Panc1 (cell line): ENCODE measurements around the gene SEL1L2. TPM values are rescaled to one million over a fixed set of nuclear protein-coding genes. Genes with fewer than 3 reads are reported as not detected.

Source experiments
- ATAC-seq: fragments of 200-7000 bp; cut with Tn5 transposase; 2 replicates; pipeline ENCODE4 v1.9.1; 2020; ENCODE audit warnings: mild to moderate bottlenecking, moderate library complexity
- BruUV-seq: library from RNA; stranded (reverse); fragments of 400-500 nt; replicated peaks from 2 replicates; lab custom pipeline; 2021; lab: Mats Ljungman, UMichigan
- CTCF ChIA-PET: fragments of 300-600 bp; sonication (Branson Sonifier 250); formaldehyde crosslinking; loops from one replicate; lab custom pipeline; 2022; ENCODE audit warnings: antibody characterized with exemption; lab: Charles Lee
- POLR2A ChIA-PET: fragments of 300-600 bp; sonication (Branson Sonifier 250); formaldehyde crosslinking; loops from one replicate; lab custom pipeline; 2022; ENCODE audit warnings: antibody characterized with exemption; lab: Charles Lee
- DNase-seq: peaks from one replicate; pipeline ENCODE4 v3.0.0-alpha.2; 2010; ENCODE audit warnings: low read depth, low spot score
- H3K27ac ChIP-seq: 2 replicates; pipeline ENCODE4 v1.5.1; 2011; ENCODE audit warnings: mild to moderate bottlenecking, low read length, inconsistent platforms
- H3K27me3 ChIP-seq: fragments of 200-500 bp; sonication (Bioruptor generic); 2 replicates; pipeline ENCODE4 v1.6.0; 2014; ENCODE audit warnings: low read length, inconsistent platforms; ENCODE audit not compliant: control insufficient read depth, insufficient read depth
- H3K36me3 ChIP-seq: fragments of 200-500 bp; sonication (Bioruptor generic); 2 replicates; pipeline ENCODE4 v1.5.1; 2014; ENCODE audit warnings: inconsistent platforms, mild to moderate bottlenecking, low read length, moderate library complexity; ENCODE audit not compliant: control insufficient read depth, insufficient read depth
- H3K4me1 ChIP-seq: 2 replicates; pipeline ENCODE4 v1.5.1; 2011; ENCODE audit warnings: inconsistent platforms, mild to moderate bottlenecking, low read length, moderate library complexity; ENCODE audit not compliant: control insufficient read depth, insufficient read depth
- H3K4me3 ChIP-seq, 2 experiments: 2 replicates each; pipeline ENCODE4 v1.5.1; 2011 to 2012; ENCODE audit warnings: low read depth in 2 of 2, low read length in 2 of 2, mild to moderate bottlenecking in 2 of 2, inconsistent platforms in 1 of 2, moderate library complexity in 1 of 2
- H3K9me3 ChIP-seq: fragments of 200-500 bp; sonication (Bioruptor generic); 2 replicates; pipeline ENCODE4 v1.5.1; 2014; ENCODE audit warnings: low read depth, mild to moderate bottlenecking, inconsistent platforms, low read length, moderate library complexity; ENCODE audit not compliant: control insufficient read depth, insufficient read depth
- POLR2AphosphoS5 ChIP-seq: IDR thresholded peaks from 2 replicates; pipeline ENCODE4 v1.6.1; 2012; ENCODE audit warnings: mild to moderate bottlenecking, low read depth, low read length, moderate library complexity
- SIN3A ChIP-seq: IDR thresholded peaks from 2 replicates; pipeline ENCODE4 v1.6.1; 2012; ENCODE audit warnings: low read depth, mild to moderate bottlenecking, low read length, moderate library complexity, borderline replicate concordance; ENCODE audit not compliant: insufficient read depth
- TCF7L2 ChIP-seq: IDR thresholded peaks from 2 replicates; pipeline ENCODE4 v1.6.1; 2011; ENCODE audit warnings: mild to moderate bottlenecking, low read depth, low read length, inconsistent platforms
- in situ Hi-C: cut with HindIII; loops from 2 replicates; pipeline ENCODE4 v1.10.0; 2016; ENCODE audit warnings: low sequenced_read_pairs, low pct_unique_long_range_greater_than_20kb
- intact Hi-C: fragments of 100-400 bp; cut with micrococcal nuclease; formaldehyde crosslinking; loops from one replicate; pipeline ENCODE4 v1.10.0; 2022; ENCODE audit not compliant: unreplicated experiment
- total RNA-seq: library from RNA; stranded (reverse); gene quantifications from one replicate; pipeline ENCODE4 v1.2.1, GENCODE V29; 2021; ENCODE audit not compliant: unreplicated experiment
- TF ChIP-seq, protein P1 (sequence below): fragments of 450-650 bp; IDR thresholded peaks from 2 replicates; pipeline ENCODE4 v1.5.1; 2017; ENCODE audit warnings: mild to moderate bottlenecking
- TF ChIP-seq, protein P2 (sequence below), 2 experiments: IDR thresholded peaks; 2 replicates each; pipeline ENCODE4 v1.6.1; 2011 to 2012; ENCODE audit warnings: low read depth in 2 of 2, control low read depth in 1 of 2, low read length in 1 of 2, mild to moderate bottlenecking in 1 of 2, moderate library complexity in 1 of 2; ENCODE audit not compliant: insufficient read depth in 1 of 2

Gene SEL1L2
- total RNA-seq, 1 experiment from 2014 or later = not detected

DNA sequence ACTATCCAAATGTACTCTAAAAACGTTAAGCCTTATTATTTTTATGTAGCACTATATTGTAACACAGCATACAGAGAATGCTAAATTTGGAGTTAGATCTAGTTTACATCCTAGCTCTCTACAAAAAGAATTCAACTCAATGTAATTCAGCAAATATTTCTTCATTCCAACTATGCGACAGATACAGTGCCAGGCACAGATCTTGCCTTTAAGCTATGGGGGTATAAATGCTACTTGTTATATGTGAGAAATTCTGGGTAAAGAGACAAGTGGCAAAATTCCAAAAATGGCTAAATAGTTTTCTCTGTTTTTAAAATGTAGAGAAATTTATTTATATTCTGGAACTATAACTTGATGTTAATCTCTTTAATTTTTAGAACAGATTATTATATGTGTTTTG is 63.2 kb downstream of the SEL1L2 start:
- TF ChIP-seq, protein P1, sequence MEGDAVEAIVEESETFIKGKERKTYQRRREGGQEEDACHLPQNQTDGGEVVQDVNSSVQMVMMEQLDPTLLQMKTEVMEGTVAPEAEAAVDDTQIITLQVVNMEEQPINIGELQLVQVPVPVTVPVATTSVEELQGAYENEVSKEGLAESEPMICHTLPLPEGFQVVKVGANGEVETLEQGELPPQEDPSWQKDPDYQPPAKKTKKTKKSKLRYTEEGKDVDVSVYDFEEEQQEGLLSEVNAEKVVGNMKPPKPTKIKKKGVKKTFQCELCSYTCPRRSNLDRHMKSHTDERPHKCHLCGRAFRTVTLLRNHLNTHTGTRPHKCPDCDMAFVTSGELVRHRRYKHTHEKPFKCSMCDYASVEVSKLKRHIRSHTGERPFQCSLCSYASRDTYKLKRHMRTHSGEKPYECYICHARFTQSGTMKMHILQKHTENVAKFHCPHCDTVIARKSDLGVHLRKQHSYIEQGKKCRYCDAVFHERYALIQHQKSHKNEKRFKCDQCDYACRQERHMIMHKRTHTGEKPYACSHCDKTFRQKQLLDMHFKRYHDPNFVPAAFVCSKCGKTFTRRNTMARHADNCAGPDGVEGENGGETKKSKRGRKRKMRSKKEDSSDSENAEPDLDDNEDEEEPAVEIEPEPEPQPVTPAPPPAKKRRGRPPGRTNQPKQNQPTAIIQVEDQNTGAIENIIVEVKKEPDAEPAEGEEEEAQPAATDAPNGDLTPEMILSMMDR = no peak
- TF ChIP-seq POLR2AphosphoS5 = no peak
- TF ChIP-seq, protein P2, sequence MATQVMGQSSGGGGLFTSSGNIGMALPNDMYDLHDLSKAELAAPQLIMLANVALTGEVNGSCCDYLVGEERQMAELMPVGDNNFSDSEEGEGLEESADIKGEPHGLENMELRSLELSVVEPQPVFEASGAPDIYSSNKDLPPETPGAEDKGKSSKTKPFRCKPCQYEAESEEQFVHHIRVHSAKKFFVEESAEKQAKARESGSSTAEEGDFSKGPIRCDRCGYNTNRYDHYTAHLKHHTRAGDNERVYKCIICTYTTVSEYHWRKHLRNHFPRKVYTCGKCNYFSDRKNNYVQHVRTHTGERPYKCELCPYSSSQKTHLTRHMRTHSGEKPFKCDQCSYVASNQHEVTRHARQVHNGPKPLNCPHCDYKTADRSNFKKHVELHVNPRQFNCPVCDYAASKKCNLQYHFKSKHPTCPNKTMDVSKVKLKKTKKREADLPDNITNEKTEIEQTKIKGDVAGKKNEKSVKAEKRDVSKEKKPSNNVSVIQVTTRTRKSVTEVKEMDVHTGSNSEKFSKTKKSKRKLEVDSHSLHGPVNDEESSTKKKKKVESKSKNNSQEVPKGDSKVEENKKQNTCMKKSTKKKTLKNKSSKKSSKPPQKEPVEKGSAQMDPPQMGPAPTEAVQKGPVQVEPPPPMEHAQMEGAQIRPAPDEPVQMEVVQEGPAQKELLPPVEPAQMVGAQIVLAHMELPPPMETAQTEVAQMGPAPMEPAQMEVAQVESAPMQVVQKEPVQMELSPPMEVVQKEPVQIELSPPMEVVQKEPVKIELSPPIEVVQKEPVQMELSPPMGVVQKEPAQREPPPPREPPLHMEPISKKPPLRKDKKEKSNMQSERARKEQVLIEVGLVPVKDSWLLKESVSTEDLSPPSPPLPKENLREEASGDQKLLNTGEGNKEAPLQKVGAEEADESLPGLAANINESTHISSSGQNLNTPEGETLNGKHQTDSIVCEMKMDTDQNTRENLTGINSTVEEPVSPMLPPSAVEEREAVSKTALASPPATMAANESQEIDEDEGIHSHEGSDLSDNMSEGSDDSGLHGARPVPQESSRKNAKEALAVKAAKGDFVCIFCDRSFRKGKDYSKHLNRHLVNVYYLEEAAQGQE (IDR thresholded peaks at IDR 0.05; ENCODE audit: insufficient read depth in 1 of 2, low read depth in 2 of 2, low read length in 1 of 2) = no peak
- Histone ChIP-seq H3K27me3 (no peaks in the 10 kb centered on the region; the same call in 1 of the 2 replicates), H3K36me3 (no peaks in the 10 kb centered on the region), H3K27ac (no peak overlapping the region), H3K9me3 (no peaks in the 10 kb centered on the region), H3K4me1 (no peaks in the 10 kb centered on the region), H3K4me3 (no peak overlapping the region)
- in situ Hi-C loops (no loop called here), intact Hi-C loops (no loop called here)
- no TSS peak for BruUV-seq
- CTCF ChIA-PET = no interaction called here
- POLR2A ChIA-PET = no interaction called here
- DNase-seq = no peak
- ATAC-seq = no peak

DNA sequence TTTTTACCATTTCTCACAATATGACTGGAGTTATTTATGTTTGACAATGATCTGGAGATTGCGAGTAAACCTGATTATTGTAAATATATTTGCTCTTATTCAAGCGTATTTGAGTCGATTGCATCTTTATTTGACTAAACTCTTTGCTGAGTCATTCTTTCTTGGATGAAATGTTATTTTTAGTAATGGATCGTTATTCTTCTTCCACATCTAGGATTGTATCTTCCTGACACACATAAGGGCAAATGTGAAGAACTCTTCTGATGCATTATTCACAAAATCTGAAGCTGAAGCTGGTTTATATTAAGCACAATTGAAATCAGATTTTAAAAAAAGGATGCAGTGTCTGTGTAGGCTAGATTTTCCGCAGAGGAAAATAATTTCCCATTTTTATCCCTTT is 68.2 kb downstream of the SEL1L2 start:
- BruUV-seq = no TSS peak
- CTCF ChIA-PET = no interaction called here
- in situ Hi-C loops (no loop called here), intact Hi-C loops (no loop called here)
- DNase-seq (no peak), ATAC-seq (no peak)
- H3K9me3 ChIP-seq = no peaks in the 10 kb centered on the region
- POLR2A ChIA-PET = no interaction called here
- H3K27ac ChIP-seq = no peak overlapping the region
- TF ChIP-seq POLR2AphosphoS5 (no peak), TCF7L2 (no peak), SIN3A (no peak)
- TF ChIP-seq, protein P1 = no peak
- TF ChIP-seq, protein P2 (IDR thresholded peaks at IDR 0.05; ENCODE audit: insufficient read depth in 1 of 2, low read depth in 2 of 2, low read length in 1 of 2) = no peak
- H3K36me3 ChIP-seq = no peaks in the 10 kb centered on the region
- H3K27me3 ChIP-seq = no peaks in the 10 kb centered on the region; the same call in 1 of the 2 replicates
- H3K4me3 ChIP-seq = no peak overlapping the region
- no peaks in the 10 kb centered on the region for H3K4me1 ChIP-seq
